Esophagus squamous epithelium (tissue), 4 donors: ENCODE results near the gene ELN.

Experiments
- POLR2A ChIP-seq, 4 donors: fragments of 450-650 bp; IDR thresholded peaks; one replicate each; pipeline ENCODE4 v1.6.1; 2017; ENCODE audit warnings: antibody characterized with exemption in 4 of 4, mild to moderate bottlenecking in 4 of 4, moderate library complexity in 3 of 4
- TF ChIP-seq, protein P1 (sequence below), 6 experiments: fragments of 450-650 bp in 4 of 6; fragments of 200-600 bp in 2 of 6; sonication (generic) in 2 of 6; IDR thresholded peaks; one replicate each; pipeline ENCODE4 v1.5.1; 2016 to 2019; ENCODE audit warnings: antibody characterized with exemption in 6 of 6, mild to moderate bottlenecking in 4 of 6, moderate library complexity in 4 of 6

DNA sequence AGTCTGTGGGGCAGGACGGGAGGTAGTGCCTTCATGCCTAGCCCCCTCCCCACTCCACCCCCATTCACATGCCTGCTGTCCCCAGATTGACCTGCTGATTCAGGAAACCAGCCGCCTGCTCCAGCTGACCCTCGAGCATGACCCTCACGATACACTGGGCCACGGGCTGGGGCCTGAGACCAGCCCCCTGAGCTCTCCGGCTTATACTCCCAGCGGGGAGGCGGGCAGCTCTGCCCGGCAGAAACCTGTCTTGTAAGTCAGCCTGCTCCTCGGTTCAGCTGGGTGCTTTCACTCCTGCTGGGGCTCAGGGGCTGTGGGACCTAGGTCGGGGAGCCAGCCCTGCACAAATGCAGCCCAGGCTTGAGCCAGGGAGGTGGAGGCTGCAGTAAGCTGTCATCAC is 78.0 kb downstream of the ELN start:
- no peak for TF ChIP-seq POLR2A (IDR thresholded peaks at IDR 0.05)
- TF ChIP-seq, protein P1, sequence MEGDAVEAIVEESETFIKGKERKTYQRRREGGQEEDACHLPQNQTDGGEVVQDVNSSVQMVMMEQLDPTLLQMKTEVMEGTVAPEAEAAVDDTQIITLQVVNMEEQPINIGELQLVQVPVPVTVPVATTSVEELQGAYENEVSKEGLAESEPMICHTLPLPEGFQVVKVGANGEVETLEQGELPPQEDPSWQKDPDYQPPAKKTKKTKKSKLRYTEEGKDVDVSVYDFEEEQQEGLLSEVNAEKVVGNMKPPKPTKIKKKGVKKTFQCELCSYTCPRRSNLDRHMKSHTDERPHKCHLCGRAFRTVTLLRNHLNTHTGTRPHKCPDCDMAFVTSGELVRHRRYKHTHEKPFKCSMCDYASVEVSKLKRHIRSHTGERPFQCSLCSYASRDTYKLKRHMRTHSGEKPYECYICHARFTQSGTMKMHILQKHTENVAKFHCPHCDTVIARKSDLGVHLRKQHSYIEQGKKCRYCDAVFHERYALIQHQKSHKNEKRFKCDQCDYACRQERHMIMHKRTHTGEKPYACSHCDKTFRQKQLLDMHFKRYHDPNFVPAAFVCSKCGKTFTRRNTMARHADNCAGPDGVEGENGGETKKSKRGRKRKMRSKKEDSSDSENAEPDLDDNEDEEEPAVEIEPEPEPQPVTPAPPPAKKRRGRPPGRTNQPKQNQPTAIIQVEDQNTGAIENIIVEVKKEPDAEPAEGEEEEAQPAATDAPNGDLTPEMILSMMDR (IDR thresholded peaks at IDR 0.05), result no peak
